ENCODE results near the gene CLN3.

GRCh38 chr16:28486266-28486665, 5.6 kb downstream of the CLN3 start:
- TF ChIP-seq CTCF (IDR thresholded peaks at IDR 0.05) (no peak), REST (IDR thresholded peaks at IDR 0.05; ENCODE audit: insufficient read depth in 1 of 2, low read depth in 2 of 2, low read length in 1 of 2) (no peak), SIN3A (IDR thresholded peaks at IDR 0.05; ENCODE audit: borderline replicate concordance, insufficient read depth, low read depth, low read length) (no peak), POLR2AphosphoS5 (IDR thresholded peaks at IDR 0.05; ENCODE audit: low read depth, low read length) (no peak), TCF7L2 (IDR thresholded peaks at IDR 0.05; ENCODE audit: low read depth, low read length) (no peak)

Measured in Panc1 (cell line).